Measurements from ENCODE around the gene BDKRB1. TPM values are rescaled to one million over a fixed set of nuclear protein-coding genes. Genes with fewer than 3 reads are reported as not detected.

BDKRB1 gene
- total and polyA plus RNA-seq, 10 of the 15 experiments (the other 5 are each of a cell fraction or from before 2014, with no cell fraction given), result 0.21 TPM; not detected in 9

DNA sequence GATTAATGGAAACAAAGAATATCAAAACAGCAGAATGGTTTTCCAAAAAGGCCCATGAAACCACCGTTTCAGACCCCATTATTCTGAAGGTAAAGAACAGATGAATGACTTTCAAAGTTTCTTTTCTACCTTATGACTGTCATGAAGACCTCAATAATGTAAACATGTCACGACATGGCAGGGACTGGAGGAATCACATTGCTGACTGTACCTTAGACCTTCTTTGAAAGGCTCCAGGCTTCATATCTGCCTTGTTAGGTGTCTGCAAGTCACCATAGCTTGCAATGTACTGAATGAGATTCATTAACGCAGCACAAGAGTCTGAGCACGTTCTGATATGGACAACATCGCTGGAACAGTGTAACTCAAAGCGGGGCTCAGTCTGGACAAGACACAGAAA is 54.9 kb downstream of the BDKRB1 start:
- FAIRE-seq (no peak), DNase-seq (ENCODE audit: low read depth, low spot score) (no peak), ATAC-seq (no peak)
- no peak overlapping the region for H3K9ac ChIP-seq (ENCODE audit: control insufficient read depth, insufficient read depth, low read length)
- H3K4me1 ChIP-seq (ENCODE audit: control insufficient read depth, insufficient read depth, low read length), result no peaks in the 10 kb centered on the region
- no peaks in the 10 kb centered on the region for H4K20me1 ChIP-seq (ENCODE audit: control insufficient read depth, insufficient read depth)
- H2AFZ ChIP-seq (ENCODE audit: control insufficient read depth, low read depth, low read length), result no peak overlapping the region
- ChIA-PET POLR2A (no interaction called here), SMC1A (ENCODE audit: uncharacterized antibody, unreplicated experiment) (interaction anchor here (0.7 kb wide), 1 partner anchor 769 kb away, joined by 3 read pairs; no protein-coding TSS in a partner anchor), CTCF (interaction anchor here (2.0 kb wide), 1 partner anchor 13 kb away, joined by 6 read pairs; no protein-coding TSS in a partner anchor), RAD21 (ENCODE audit: unreplicated experiment) (no interaction called here)
- in situ Hi-C loops (cut with MboI) (no loop called here), intact Hi-C loops (cut with micrococcal nuclease; ENCODE audit: unreplicated experiment) (no loop called here)
- no peaks in the 10 kb centered on the region for H3K9me3 ChIP-seq (replicated peaks; ENCODE audit: control insufficient read depth, insufficient read depth, low read length)
- BruUV-seq (replicated peaks), result no TSS peak
- no peaks in the 10 kb centered on the region for H3K27me3 ChIP-seq (replicated peaks in 1 of 2; ENCODE audit: control insufficient read depth in 2 of 2, insufficient read depth in 2 of 2, low read length in 1 of 2)
- no peak overlapping the region for H3K27ac ChIP-seq (ENCODE audit: control insufficient read depth, insufficient read depth)
- peaks cover 0 to 15% of the 10 kb centered on the region in 2 experiments; a peak in 3 of 4 replicates for H3K36me3 ChIP-seq (ENCODE audit: control insufficient read depth in 2 of 2, insufficient read depth in 2 of 2, low read length in 1 of 2)
- no peak overlapping the region for H3K4me3 ChIP-seq
- TF ChIP-seq RCOR1 (conservative IDR thresholded peaks at IDR 0.05; ENCODE audit: low read depth, low read length), result no peak
- TF ChIP-seq PAX5 (IDR thresholded peaks at IDR 0.05; ENCODE audit: borderline replicate concordance, low read depth, low read length), result no peak
- H3K79me2 ChIP-seq (ENCODE audit: control insufficient read depth, insufficient read depth, low read length), result no peaks in the 10 kb centered on the region
- 96% methylated on average over 6 of the region's 6 CpGs for WGBS (ENCODE audit: insufficient coverage, insufficient replicate concordance, low lambda C conversion rate, missing lambda C conversion rate)
- no peak overlapping the region for H3K4me2 ChIP-seq (ENCODE audit: control insufficient read depth, insufficient read depth)

Small RNA genes lying within 50 kb of the gene (small RNA-seq; reads per million reads assigned to genes)
- gene CKS1BP1, result not detected

Other genes with a start within 250 kb of the BDKRB1 start
- under 0.01 TPM in 1 of 2 replicates, not detected in the other for gene C14orf132, start 216.8 kb upstream of the BDKRB1 start, total RNA-seq (2014; rRNA removed)
- gene C14orf132, start 216.8 kb upstream of the BDKRB1 start, total RNA-seq (2014; rRNA removed; fragmentation: Illumina TruSeq; extraction: Trizol), result under 0.01 TPM in 1 of 2 replicates, not detected in the other
- 0.05 and 0.19 TPM in 2 replicates for gene C14orf132, start 216.8 kb upstream of the BDKRB1 start, total RNA-seq (2021)
- 1.1 and 1.2 TPM in 2 replicates for gene C14orf132, start 216.8 kb upstream of the BDKRB1 start, polyA plus RNA-seq (2011; rRNA removed)
- gene C14orf132, start 216.8 kb upstream of the BDKRB1 start, polyA plus RNA-seq (2014; fragmentation: Illumina TruSeq; extraction: Trizol), result 0.01 TPM in 1 of 2 replicates, not detected in the other
- not detected for gene C14orf132, start 216.8 kb upstream of the BDKRB1 start, polyA plus RNA-seq (2014; fragmentation: Nextera tagmentation; extraction: Ambion mirVana)
- 0.01 TPM in 1 of 2 replicates, not detected in the other for gene C14orf132, start 216.8 kb upstream of the BDKRB1 start, polyA plus RNA-seq (2014; rRNA removed)
- under 1 TPM; 0.09 to 0.12 TPM for gene C14orf132, start 216.8 kb upstream of the BDKRB1 start, polyA plus RNA-seq (2016; fragmentation: Nextera tagmentation; extraction: Ambion mirVana)
- not detected in 2 replicates for gene BDKRB2, start 51.4 kb upstream of the BDKRB1 start, total RNA-seq (2014; rRNA removed)
- gene BDKRB2, start 51.4 kb upstream of the BDKRB1 start, total RNA-seq (2014; rRNA removed; fragmentation: Illumina TruSeq; extraction: Trizol), result not detected in 2 replicates
- 0.05 TPM in 1 of 2 replicates, not detected in the other for gene BDKRB2, start 51.4 kb upstream of the BDKRB1 start, total RNA-seq (2021)
- gene BDKRB2, start 51.4 kb upstream of the BDKRB1 start, polyA plus RNA-seq (2011; rRNA removed), result 0.08 and 0.12 TPM in 2 replicates
- gene BDKRB2, start 51.4 kb upstream of the BDKRB1 start, polyA plus RNA-seq (2014; fragmentation: Illumina TruSeq; extraction: Trizol), result not detected in 2 replicates
- not detected for gene BDKRB2, start 51.4 kb upstream of the BDKRB1 start, polyA plus RNA-seq (2014; fragmentation: Nextera tagmentation; extraction: Ambion mirVana)
- gene BDKRB2, start 51.4 kb upstream of the BDKRB1 start, polyA plus RNA-seq (2014; rRNA removed), result not detected in 2 replicates
- not detected for gene BDKRB2, start 51.4 kb upstream of the BDKRB1 start, polyA plus RNA-seq (2016; fragmentation: Nextera tagmentation; extraction: Ambion mirVana)
- 13.9 and 14.3 TPM in 2 replicates for gene ATG2B, start 107.1 kb downstream of the BDKRB1 start, total RNA-seq (2014; rRNA removed)
- gene ATG2B, start 107.1 kb downstream of the BDKRB1 start, total RNA-seq (2014; rRNA removed; fragmentation: Illumina TruSeq; extraction: Trizol), result 13.5 and 16.2 TPM in 2 replicates
- gene ATG2B, start 107.1 kb downstream of the BDKRB1 start, total RNA-seq (2021), result 8.5 and 9.3 TPM in 2 replicates
- 15.4 and 20.2 TPM in 2 replicates for gene ATG2B, start 107.1 kb downstream of the BDKRB1 start, polyA plus RNA-seq (2011; rRNA removed)
- 13.1 and 15.4 TPM in 2 replicates for gene ATG2B, start 107.1 kb downstream of the BDKRB1 start, polyA plus RNA-seq (2014; fragmentation: Illumina TruSeq; extraction: Trizol)
- gene ATG2B, start 107.1 kb downstream of the BDKRB1 start, polyA plus RNA-seq (2014; fragmentation: Nextera tagmentation; extraction: Ambion mirVana), result under 1 TPM; 0.84 to 0.97 TPM
- 10.3 and 10.5 TPM in 2 replicates for gene ATG2B, start 107.1 kb downstream of the BDKRB1 start, polyA plus RNA-seq (2014; rRNA removed)
- 1 to 10 TPM; 2.9 to 3.8 TPM for gene ATG2B, start 107.1 kb downstream of the BDKRB1 start, polyA plus RNA-seq (2016; fragmentation: Nextera tagmentation; extraction: Ambion mirVana)
- gene GSKIP, start 107.3 kb downstream of the BDKRB1 start, total RNA-seq (2014; rRNA removed), result 18.2 and 24.5 TPM in 2 replicates
- 22.0 and 22.8 TPM in 2 replicates for gene GSKIP, start 107.3 kb downstream of the BDKRB1 start, total RNA-seq (2014; rRNA removed; fragmentation: Illumina TruSeq; extraction: Trizol)
- 18.9 and 20.5 TPM in 2 replicates for gene GSKIP, start 107.3 kb downstream of the BDKRB1 start, total RNA-seq (2021)
- 28.4 and 50.1 TPM in 2 replicates for gene GSKIP, start 107.3 kb downstream of the BDKRB1 start, polyA plus RNA-seq (2011; rRNA removed)
- 23.7 and 31.3 TPM in 2 replicates for gene GSKIP, start 107.3 kb downstream of the BDKRB1 start, polyA plus RNA-seq (2014; fragmentation: Illumina TruSeq; extraction: Trizol)
- gene GSKIP, start 107.3 kb downstream of the BDKRB1 start, polyA plus RNA-seq (2014; fragmentation: Nextera tagmentation; extraction: Ambion mirVana), result 10 to 100 TPM; 37.7 to 75.2 TPM
- gene GSKIP, start 107.3 kb downstream of the BDKRB1 start, polyA plus RNA-seq (2014; rRNA removed), result 12.6 and 15.4 TPM in 2 replicates
- gene GSKIP, start 107.3 kb downstream of the BDKRB1 start, polyA plus RNA-seq (2016; fragmentation: Nextera tagmentation; extraction: Ambion mirVana), result 10 to 100 TPM; 34.3 to 43.2 TPM
- 0.34 and 0.38 TPM in 2 replicates for gene AK7, start 135.9 kb downstream of the BDKRB1 start, total RNA-seq (2014; rRNA removed)
- 0.45 and 0.78 TPM in 2 replicates for gene AK7, start 135.9 kb downstream of the BDKRB1 start, total RNA-seq (2014; rRNA removed; fragmentation: Illumina TruSeq; extraction: Trizol)
- gene AK7, start 135.9 kb downstream of the BDKRB1 start, total RNA-seq (2021), result 0.45 and 0.69 TPM in 2 replicates
- gene AK7, start 135.9 kb downstream of the BDKRB1 start, polyA plus RNA-seq (2011; rRNA removed), result 0.56 and 0.61 TPM in 2 replicates
- 0.78 and 1.2 TPM in 2 replicates for gene AK7, start 135.9 kb downstream of the BDKRB1 start, polyA plus RNA-seq (2014; fragmentation: Illumina TruSeq; extraction: Trizol)
- under 1 TPM in 1 of 2 experiments, not detected in 1; 0.33 TPM for gene AK7, start 135.9 kb downstream of the BDKRB1 start, polyA plus RNA-seq (2014; fragmentation: Nextera tagmentation; extraction: Ambion mirVana)
- 0.46 and 0.86 TPM in 2 replicates for gene AK7, start 135.9 kb downstream of the BDKRB1 start, polyA plus RNA-seq (2014; rRNA removed)
- gene AK7, start 135.9 kb downstream of the BDKRB1 start, polyA plus RNA-seq (2016; fragmentation: Nextera tagmentation; extraction: Ambion mirVana), result 1 to 10 TPM in 1 of 2 experiments, under 1 TPM in 1; 0.53 to 1.1 TPM
- 83.8 and 90.7 TPM in 2 replicates for gene PAPOLA, start 246.2 kb downstream of the BDKRB1 start, total RNA-seq (2014; rRNA removed)
- gene PAPOLA, start 246.2 kb downstream of the BDKRB1 start, total RNA-seq (2014; rRNA removed; fragmentation: Illumina TruSeq; extraction: Trizol), result 106 and 108 TPM in 2 replicates
- gene PAPOLA, start 246.2 kb downstream of the BDKRB1 start, total RNA-seq (2021), result 119 and 122 TPM in 2 replicates
- 185 and 260 TPM in 2 replicates for gene PAPOLA, start 246.2 kb downstream of the BDKRB1 start, polyA plus RNA-seq (2011; rRNA removed)
- gene PAPOLA, start 246.2 kb downstream of the BDKRB1 start, polyA plus RNA-seq (2014; fragmentation: Illumina TruSeq; extraction: Trizol), result 127 and 150 TPM in 2 replicates
- 10 to 100 TPM; 46.0 to 53.2 TPM for gene PAPOLA, start 246.2 kb downstream of the BDKRB1 start, polyA plus RNA-seq (2014; fragmentation: Nextera tagmentation; extraction: Ambion mirVana)
- 66.1 and 78.7 TPM in 2 replicates for gene PAPOLA, start 246.2 kb downstream of the BDKRB1 start, polyA plus RNA-seq (2014; rRNA removed)
- 100 to 1,000 TPM; 139 to 156 TPM for gene PAPOLA, start 246.2 kb downstream of the BDKRB1 start, polyA plus RNA-seq (2016; fragmentation: Nextera tagmentation; extraction: Ambion mirVana)